Neuronal stem cell (in vitro differentiated cells): ENCODE data around the gene FLRT1.

ENCODE experiments used
- DNase-seq: peaks from one replicate; pipeline ENCODE4 v3.0.0-alpha.2; 2013; ENCODE audit warnings: low spot score
- H2AFZ ChIP-seq: one replicate; pipeline ENCODE4 v1.6.1; 2013; ENCODE audit warnings: mild to moderate bottlenecking, low read length, inconsistent platforms
- H2AK5ac ChIP-seq: 2 replicates; pipeline ENCODE4 v1.6.1; 2013; ENCODE audit warnings: low read depth, mild to moderate bottlenecking, inconsistent platforms, low read length, moderate library complexity, mixed read lengths
- H2BK120ac ChIP-seq: 2 replicates; pipeline ENCODE4 v1.6.1; 2013; ENCODE audit warnings: low read depth, mild to moderate bottlenecking, inconsistent platforms, low read length, moderate library complexity, mixed read lengths
- H2BK12ac ChIP-seq: one replicate; pipeline ENCODE4 v1.6.1; 2013; ENCODE audit warnings: low read length, inconsistent platforms
- H2BK15ac ChIP-seq: 2 replicates; pipeline ENCODE4 v1.6.1; 2013; ENCODE audit warnings: mild to moderate bottlenecking, low read length, inconsistent platforms, mixed read lengths
- H2BK5ac ChIP-seq: one replicate; pipeline ENCODE4 v1.6.1; 2013; ENCODE audit warnings: inconsistent platforms, mild to moderate bottlenecking, low read length, moderate library complexity
- H3K14ac ChIP-seq: one replicate; pipeline ENCODE4 v1.6.1; 2013; ENCODE audit warnings: low read length, inconsistent platforms
- H3K18ac ChIP-seq: 2 replicates; pipeline ENCODE4 v1.6.1; 2013; ENCODE audit warnings: low read length, inconsistent platforms
- H3K23ac ChIP-seq: 2 replicates; pipeline ENCODE4 v1.6.1; 2013; ENCODE audit warnings: low read depth, mild to moderate bottlenecking, mixed read lengths, low read length, inconsistent platforms; ENCODE audit not compliant: poor library complexity
- H3K27ac ChIP-seq: replicated peaks from 3 replicates; pipeline ENCODE4 v1.5.1; 2013; ENCODE audit warnings: low read length, inconsistent platforms
- H3K27me3 ChIP-seq, 3 experiments: 2 replicates each; pipeline ENCODE4 v1.6.1; 2013; ENCODE audit warnings: low read length in 3 of 3, mild to moderate bottlenecking in 2 of 3, inconsistent platforms in 1 of 3, low read depth in 1 of 3, mixed read lengths in 1 of 3, moderate library complexity in 1 of 3; ENCODE audit not compliant: control insufficient read depth in 3 of 3, insufficient read depth in 3 of 3
- H3K36me3 ChIP-seq, 2 donors: replicated peaks in 1 of 2; 2 replicates each; pipeline ENCODE4 v1.6.1; 2013; ENCODE audit warnings: low read length in 2 of 2; ENCODE audit not compliant: control insufficient read depth in 2 of 2, insufficient read depth in 2 of 2
- H3K4ac ChIP-seq: 2 replicates; pipeline ENCODE4 v1.6.1; 2013; ENCODE audit warnings: inconsistent platforms, mild to moderate bottlenecking, low read length, moderate library complexity
- H3K4me1 ChIP-seq, 2 donors: 1 replicate in 1 of 2; 2 replicates in 1 of 2; pipeline ENCODE4 v1.6.1; 2013; ENCODE audit warnings: low read length in 2 of 2, low read depth in 1 of 2; ENCODE audit not compliant: control insufficient read depth in 2 of 2, insufficient read depth in 1 of 2
- H3K4me2 ChIP-seq: one replicate; pipeline ENCODE4 v1.6.1; 2013; ENCODE audit warnings: mild to moderate bottlenecking, low read length, inconsistent platforms; ENCODE audit not compliant: insufficient read depth, poor library complexity, severe bottlenecking
- H3K4me3 ChIP-seq, 2 donors: 2 replicates each; pipeline ENCODE4 v1.5.1; 2013; ENCODE audit warnings: low read length in 2 of 2, mild to moderate bottlenecking in 2 of 2, inconsistent platforms in 1 of 2, moderate library complexity in 1 of 2
- H3K79me1 ChIP-seq: one replicate; pipeline ENCODE4 v1.6.1; 2013; ENCODE audit warnings: low read depth, mild to moderate bottlenecking, inconsistent platforms, low read length, moderate library complexity
- H3K9ac ChIP-seq: one replicate; pipeline ENCODE4 v1.6.1; 2013; ENCODE audit warnings: mild to moderate bottlenecking, low read depth, low read length, inconsistent platforms; ENCODE audit not compliant: poor library complexity
- H3K9me3 ChIP-seq, 2 donors: replicated peaks in 1 of 2; 2 replicates each; pipeline versions ENCODE3 to v1.6.1; 2013; ENCODE audit warnings: low read length in 2 of 2, mild to moderate bottlenecking in 2 of 2, inconsistent platforms in 1 of 2, low read depth in 1 of 2, mixed read lengths in 1 of 2, moderate library complexity in 1 of 2; ENCODE audit not compliant: control insufficient read depth in 2 of 2, insufficient read depth in 1 of 2
- H4K8ac ChIP-seq: one replicate; pipeline ENCODE4 v1.6.1; 2013; ENCODE audit warnings: low read depth, mild to moderate bottlenecking, inconsistent platforms, low read length, moderate library complexity
- H4K91ac ChIP-seq: one replicate; pipeline ENCODE4 v1.6.1; 2013; ENCODE audit warnings: low read length, low read depth, mild to moderate bottlenecking, inconsistent platforms; ENCODE audit not compliant: poor library complexity
- WGBS, 2 donors: extraction: QIAGEN DNeasy Blood & Tissue Kit; methylation state at CpG; one replicate each; pipeline ENCODE4 v1.1.7; 2013; ENCODE audit warnings: missing lambda C conversion rate in 2 of 2, mixed read lengths in 1 of 2; ENCODE audit not compliant: insufficient read length in 2 of 2, insufficient replicate concordance in 1 of 2; ENCODE audit errors: extremely low coverage in 2 of 2; 5-methylcytosine and 5-hydroxymethylcytosine counted together

Gene FLRT1

DNA sequence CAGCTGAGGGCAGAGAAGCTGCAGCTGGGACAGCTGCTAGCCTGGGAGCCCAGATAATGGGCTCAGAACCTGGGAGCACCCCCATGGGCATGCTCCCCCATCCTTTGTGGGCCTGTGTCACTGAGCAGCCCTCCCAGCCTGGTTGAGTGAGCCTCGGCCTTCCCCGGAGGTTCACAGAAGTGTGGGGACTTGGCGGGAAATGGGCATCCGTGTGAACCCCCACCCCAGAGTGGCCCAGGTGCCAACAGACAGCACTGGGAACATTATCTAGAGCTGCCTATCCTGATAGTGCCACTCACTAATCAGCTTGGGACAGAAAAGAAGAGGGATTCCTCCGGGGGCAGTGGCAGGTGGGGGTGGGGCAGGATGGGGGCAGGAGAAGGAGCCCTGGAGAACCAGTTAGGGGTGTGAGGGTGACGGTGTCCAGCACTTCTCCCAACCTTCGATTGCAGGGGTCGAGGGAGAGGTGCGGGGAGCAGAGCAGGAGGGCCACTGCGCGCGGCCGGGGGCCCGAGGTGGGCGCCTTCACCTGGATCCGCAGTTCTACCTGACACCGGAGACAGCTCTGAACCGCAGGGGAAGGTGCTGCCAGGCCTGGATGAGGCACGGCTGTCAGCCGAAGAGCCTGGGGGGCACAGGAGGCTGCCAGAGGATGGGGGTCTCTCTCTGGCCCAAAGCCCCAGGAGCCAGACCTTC lies 33.1 kb downstream of the FLRT1 start:
- Histone ChIP-seq H2BK15ac (peak overlapping the region; percentile 97), H3K9me3 (no peaks in the 10 kb centered on the region)
- WGBS, 2 donors: no CpG with 5 or more reads among the region's 20 CpGs

DNA sequence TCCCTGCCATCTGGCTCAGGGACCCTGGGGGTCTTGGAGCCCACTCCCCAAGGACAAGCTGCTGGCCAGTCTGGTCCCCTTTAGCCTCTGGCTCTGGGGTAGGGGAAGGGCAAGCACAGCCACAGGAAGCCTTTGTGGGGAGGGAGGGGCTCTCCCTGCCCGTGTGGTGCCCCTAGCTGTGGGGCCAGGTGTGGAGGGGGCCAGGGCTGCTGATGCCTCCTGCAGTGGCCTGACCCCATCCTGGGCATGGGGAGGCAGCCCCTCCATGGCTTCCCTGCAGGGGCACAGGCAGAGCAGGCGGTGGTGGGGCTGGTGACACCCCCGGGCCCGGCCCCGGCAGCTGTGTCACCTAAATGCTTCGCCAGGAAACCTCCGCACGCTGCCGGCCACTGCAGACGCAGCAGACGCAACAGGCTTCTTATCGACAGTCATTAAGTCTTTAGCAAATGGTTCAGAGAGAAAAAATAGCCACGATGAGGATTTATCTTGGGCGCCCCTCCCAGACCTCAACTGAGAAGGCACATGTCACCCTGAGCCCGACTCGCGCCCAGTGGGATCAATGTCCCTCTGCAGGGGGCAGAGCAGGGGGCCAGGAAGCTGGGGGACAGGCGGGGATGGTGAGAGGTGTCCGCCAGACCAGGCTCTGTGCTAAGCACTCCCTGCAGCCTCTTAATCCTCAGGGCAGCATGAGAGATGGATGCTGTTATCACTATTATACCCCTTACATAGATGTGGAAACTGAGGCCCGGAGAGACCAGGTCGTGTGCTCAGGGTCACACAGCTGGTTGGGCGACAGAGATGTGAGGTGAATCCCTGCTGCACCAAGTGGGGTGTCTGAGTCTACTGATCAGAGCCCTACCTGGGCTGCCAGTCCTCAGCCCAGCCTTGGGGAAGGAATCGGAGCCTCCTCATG lies 33.9 kb downstream of the FLRT1 start:
- peak overlapping the region; percentile 85 for H3K27ac ChIP-seq

More for the DNA sequence above, 33.1 kb downstream of the FLRT1 start:
- Histone ChIP-seq H3K9ac (peak overlapping the region; percentile 67), H3K36me3 (no peaks in the 10 kb centered on the region), H3K27me3 (no peaks in the 10 kb centered on the region), H3K27ac (no peak overlapping the region), H3K4me3 (no peak overlapping the region), H2AK5ac (peak overlapping the region; percentile 100), H4K8ac (peak overlapping the region; percentile 26), H2BK120ac (peak overlapping the region; percentile 95), H2BK5ac (peak overlapping the region; percentile 99), H3K23ac (peak overlapping the region; percentile 87), H4K91ac (peak overlapping the region; percentile 99), H3K4ac (peak overlapping the region; percentile 91), H3K79me1 (no peaks in the 10 kb centered on the region), H3K18ac (peak overlapping the region; percentile 96), H3K4me1 (peaks cover 41 to 42% of the 10 kb centered on the region in 2 donors), H3K14ac (peak overlapping the region; percentile 51), H2AFZ (no peak overlapping the region), H3K4me2 (no peak overlapping the region), H2BK12ac (peak overlapping the region; percentile 99)
- DNase-seq: no peak

GRCh38 chr11:64070314-64070681 lies 34.6 kb downstream of the FLRT1 start:
- Histone ChIP-seq H3K9ac (no peak overlapping the region), H3K4me1 (peaks cover 33 to 35% of the 10 kb centered on the region in 2 donors), H2BK12ac (no peak overlapping the region), H3K4me3 (no peak overlapping the region), H3K36me3 (no peaks in the 10 kb centered on the region), H2AFZ (no peak overlapping the region), H3K4me2 (peak overlapping the region; percentile 34), H4K91ac (no peak overlapping the region), H3K4ac (no peak overlapping the region), H3K79me1 (no peaks in the 10 kb centered on the region), H2BK120ac (no peak overlapping the region), H3K9me3 (no peaks in the 10 kb centered on the region), H3K27me3 (no peaks in the 10 kb centered on the region), H3K14ac (no peak overlapping the region), H2BK5ac (peak overlapping the region; percentile 99), H4K8ac (no peak overlapping the region), H3K18ac (no peak overlapping the region), H2BK15ac (no peak overlapping the region), H2AK5ac (peak overlapping the region; percentile 100), H3K23ac (no peak overlapping the region), H3K27ac (peak overlapping the region; percentile 85)
- DNase-seq: peak; percentile 59
- no CpG with 5 or more reads among the region's 12 CpGs for WGBS, 2 donors

More for the DNA sequence above, 33.9 kb downstream of the FLRT1 start:
- DNase-seq: no peak
- Histone ChIP-seq H4K91ac (peak overlapping the region; percentile 99), H3K79me1 (no peaks in the 10 kb centered on the region), H3K4me1 (peaks cover 34 to 35% of the 10 kb centered on the region in 2 donors), H3K9ac (peak overlapping the region; percentile 67), H3K27me3 (no peaks in the 10 kb centered on the region), H4K8ac (no peak overlapping the region), H2BK12ac (peak overlapping the region; percentile 99), H3K9me3 (no peaks in the 10 kb centered on the region), H2BK5ac (peak overlapping the region; percentile 99), H3K4me3 (no peak overlapping the region), H3K36me3 (no peaks in the 10 kb centered on the region), H3K4me2 (peak overlapping the region; percentile 34), H2BK120ac (peak overlapping the region; percentile 95), H3K23ac (peak overlapping the region; percentile 87), H3K4ac (peak overlapping the region; percentile 91), H2BK15ac (peak overlapping the region; percentile 97), H2AFZ (no peak overlapping the region), H3K14ac (peak overlapping the region; percentile 47), H3K18ac (peak overlapping the region; percentile 96), H2AK5ac (peak overlapping the region; percentile 100)
- WGBS, 2 donors: no CpG with 5 or more reads among the region's 23 CpGs

GRCh38 chr11:64071849-64072248 lies 36.1 kb downstream of the FLRT1 start:
- H4K8ac ChIP-seq: peak overlapping the region; percentile 7
- peak overlapping the region; percentile 34 for H2BK120ac ChIP-seq
- no peak overlapping the region for H3K4me2 ChIP-seq
- no peak overlapping the region for H3K4me3 ChIP-seq
- H4K91ac ChIP-seq: no peak overlapping the region
- no peak overlapping the region for H3K23ac ChIP-seq
- no peaks in the 10 kb centered on the region for H3K9me3 ChIP-seq
- H3K27me3 ChIP-seq: no peaks in the 10 kb centered on the region
- no peak overlapping the region for H2AFZ ChIP-seq
- H3K18ac ChIP-seq: peak overlapping the region; percentile 91
- no peak overlapping the region for H3K9ac ChIP-seq
- peak overlapping the region; percentile 99 for H2BK5ac ChIP-seq
- peak overlapping the region; percentile 96 for H3K4ac ChIP-seq
- peak overlapping the region; percentile 59 for H2BK15ac ChIP-seq
- no peak overlapping the region for H3K27ac ChIP-seq
- no peak for DNase-seq
- H2BK12ac ChIP-seq: peak overlapping the region; percentile 99
- no CpG with 5 or more reads among the region's 20 CpGs for WGBS, 2 donors
- peaks cover 30 to 35% of the 10 kb centered on the region in 2 donors for H3K4me1 ChIP-seq
- peak overlapping the region; percentile 96 for H2AK5ac ChIP-seq
- H3K14ac ChIP-seq: no peak overlapping the region
- no peaks in the 10 kb centered on the region for H3K79me1 ChIP-seq
- H3K36me3 ChIP-seq: no peaks in the 10 kb centered on the region
